HG03442 (cell line): Measurements from ENCODE around the gene NUBPL.

Source experiments
- ATAC-seq: cut with Tn5 transposase; IDR thresholded peaks from one replicate; pipeline ENCODE4 v1.9.1; 2021; ENCODE audit warnings: mild to moderate bottlenecking, moderate library complexity; ENCODE audit not compliant: unreplicated experiment

Gene NUBPL

GRCh38 chr14:31902945-31903646 lies 341.9 kb downstream of the NUBPL start:
- ATAC-seq, result no peak

- ATAC-seq, result no peak
Observed at GRCh38 chr14:31909977-31910376, 348.8 kb downstream of the NUBPL start.
